ENCODE measurements around the gene SPAG17. TPM values are rescaled to one million over a fixed set of nuclear protein-coding genes. Genes with fewer than 3 reads are reported as not detected.

The SPAG17 gene
- total RNA-seq, 6 experiments from 2014 or later, result not detected

DNA sequence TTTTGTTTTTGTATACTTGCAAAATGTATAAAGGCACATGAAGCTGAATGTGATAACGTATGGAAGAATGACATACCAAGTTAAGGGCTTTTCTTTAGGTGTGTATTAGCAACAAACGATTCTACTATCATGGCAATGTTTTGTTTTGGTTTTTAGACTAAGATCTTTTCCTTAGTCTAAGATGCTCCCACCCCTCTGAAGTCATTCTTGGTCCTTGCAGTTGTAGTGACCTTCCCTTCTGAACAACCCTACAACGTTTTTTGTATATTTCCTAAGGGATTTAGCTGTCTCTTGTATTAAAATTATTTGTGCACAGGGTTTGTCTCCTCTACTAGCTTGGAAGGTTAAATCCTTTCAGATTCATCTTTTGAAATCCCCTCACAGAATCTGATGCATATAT is 61.0 kb downstream of the SPAG17 start:
- Mint-ChIP-seq H3K4me3 (no peak overlapping the region), H3K27ac (no peak overlapping the region)

DNA sequence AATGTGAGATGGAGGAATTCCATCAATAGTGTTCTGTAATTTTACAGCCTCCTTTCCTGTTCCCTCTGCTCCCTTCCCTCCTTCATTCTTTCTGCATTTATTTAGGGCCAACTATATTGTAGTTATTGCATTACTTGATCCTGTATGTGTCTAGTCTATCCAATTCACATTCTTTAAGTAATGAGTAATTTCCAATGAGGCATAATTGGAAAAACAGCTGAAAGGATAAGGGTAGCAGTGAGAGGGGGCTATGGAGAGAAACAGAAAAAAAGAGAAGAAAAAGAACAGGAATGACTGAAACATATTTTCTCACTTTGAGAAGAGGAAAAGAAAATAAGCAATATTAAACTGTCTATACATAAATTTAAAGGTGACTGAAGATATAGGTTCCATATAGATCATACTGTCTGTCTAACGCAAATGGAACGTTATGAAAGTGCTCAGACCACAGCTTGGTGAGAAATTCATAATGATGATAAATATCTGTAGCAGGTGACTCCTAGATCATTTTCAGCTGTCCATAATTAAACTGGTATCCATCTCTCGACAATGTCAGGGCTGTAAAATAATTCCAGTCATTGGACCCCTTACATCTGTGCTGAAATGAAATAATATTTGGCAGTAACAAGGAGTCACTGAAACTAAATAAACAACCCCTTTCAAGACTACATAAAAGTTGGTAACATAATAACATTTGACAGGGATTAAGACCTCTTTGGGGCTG is 61.8 kb downstream of the SPAG17 start:
- Mint-ChIP-seq H3K27ac (no peak overlapping the region), H3K9me3 (no peaks in the 10 kb centered on the region), H3K27me3 (ENCODE audit: insufficient read depth) (peaks cover 3% of the 10 kb centered on the region; the same call in 1 of the 2 replicates), H3K4me1 (ENCODE audit: low read depth) (peaks cover 21% of the 10 kb centered on the region), H3K4me3 (no peak overlapping the region), H3K36me3 (ENCODE audit: low read depth) (no peaks in the 10 kb centered on the region)
- DNase-seq, result no peak
- TF ChIP-seq, protein P1, sequence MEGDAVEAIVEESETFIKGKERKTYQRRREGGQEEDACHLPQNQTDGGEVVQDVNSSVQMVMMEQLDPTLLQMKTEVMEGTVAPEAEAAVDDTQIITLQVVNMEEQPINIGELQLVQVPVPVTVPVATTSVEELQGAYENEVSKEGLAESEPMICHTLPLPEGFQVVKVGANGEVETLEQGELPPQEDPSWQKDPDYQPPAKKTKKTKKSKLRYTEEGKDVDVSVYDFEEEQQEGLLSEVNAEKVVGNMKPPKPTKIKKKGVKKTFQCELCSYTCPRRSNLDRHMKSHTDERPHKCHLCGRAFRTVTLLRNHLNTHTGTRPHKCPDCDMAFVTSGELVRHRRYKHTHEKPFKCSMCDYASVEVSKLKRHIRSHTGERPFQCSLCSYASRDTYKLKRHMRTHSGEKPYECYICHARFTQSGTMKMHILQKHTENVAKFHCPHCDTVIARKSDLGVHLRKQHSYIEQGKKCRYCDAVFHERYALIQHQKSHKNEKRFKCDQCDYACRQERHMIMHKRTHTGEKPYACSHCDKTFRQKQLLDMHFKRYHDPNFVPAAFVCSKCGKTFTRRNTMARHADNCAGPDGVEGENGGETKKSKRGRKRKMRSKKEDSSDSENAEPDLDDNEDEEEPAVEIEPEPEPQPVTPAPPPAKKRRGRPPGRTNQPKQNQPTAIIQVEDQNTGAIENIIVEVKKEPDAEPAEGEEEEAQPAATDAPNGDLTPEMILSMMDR (IDR thresholded peaks at IDR 0.05), result no peak

More for the DNA sequence above, 61.0 kb downstream of the SPAG17 start:
- Mint-ChIP-seq H3K9me3 (no peaks in the 10 kb centered on the region), H3K27me3 (ENCODE audit: insufficient read depth) (no peaks in the 10 kb centered on the region; the same call in 1 of the 2 replicates), H3K4me1 (ENCODE audit: low read depth) (peaks cover 21% of the 10 kb centered on the region), H3K36me3 (ENCODE audit: low read depth) (no peaks in the 10 kb centered on the region)
- DNase-seq, result no peak
- TF ChIP-seq, protein P1 (IDR thresholded peaks at IDR 0.05), result no peak

DNA sequence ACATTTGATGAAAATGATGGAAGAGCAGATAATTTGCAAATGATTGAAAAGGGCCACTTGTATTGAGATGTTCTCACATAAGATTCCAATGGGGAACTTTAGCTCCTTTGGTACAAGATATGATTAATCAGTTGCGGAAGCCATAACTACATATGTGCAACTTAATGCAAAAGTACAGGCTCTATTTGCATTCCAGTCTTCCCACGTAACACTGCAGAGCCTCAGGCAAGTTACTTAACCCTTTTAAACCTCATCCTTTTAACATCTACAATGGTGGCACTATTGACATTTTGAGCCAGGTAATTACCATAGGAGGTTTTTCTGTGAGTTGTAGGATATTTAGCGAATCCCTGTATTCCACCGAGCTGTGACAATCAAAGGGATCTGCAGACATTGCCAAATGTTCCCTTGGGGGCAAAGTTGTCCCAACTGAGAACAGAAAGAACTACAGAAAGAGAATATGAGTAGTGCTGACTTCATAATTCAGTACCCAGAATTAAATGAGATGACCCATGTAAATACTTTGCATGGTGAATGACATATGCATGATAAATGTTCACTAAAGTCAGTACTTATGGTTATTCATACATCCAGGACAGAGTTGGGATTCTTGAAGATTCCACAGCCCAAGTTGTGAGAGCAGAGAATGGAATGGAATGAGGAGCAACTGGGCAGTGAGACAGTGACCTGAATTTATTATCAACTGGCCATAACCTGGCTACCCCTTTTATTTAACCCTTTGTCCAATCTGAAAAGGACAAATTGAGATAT is 62.6 kb downstream of the SPAG17 start:
- H3K36me3 Mint-ChIP-seq (ENCODE audit: low read depth), result no peaks in the 10 kb centered on the region
- H3K27ac Mint-ChIP-seq, result no peak overlapping the region
- DNase-seq, result peak; percentile 54

DNA sequence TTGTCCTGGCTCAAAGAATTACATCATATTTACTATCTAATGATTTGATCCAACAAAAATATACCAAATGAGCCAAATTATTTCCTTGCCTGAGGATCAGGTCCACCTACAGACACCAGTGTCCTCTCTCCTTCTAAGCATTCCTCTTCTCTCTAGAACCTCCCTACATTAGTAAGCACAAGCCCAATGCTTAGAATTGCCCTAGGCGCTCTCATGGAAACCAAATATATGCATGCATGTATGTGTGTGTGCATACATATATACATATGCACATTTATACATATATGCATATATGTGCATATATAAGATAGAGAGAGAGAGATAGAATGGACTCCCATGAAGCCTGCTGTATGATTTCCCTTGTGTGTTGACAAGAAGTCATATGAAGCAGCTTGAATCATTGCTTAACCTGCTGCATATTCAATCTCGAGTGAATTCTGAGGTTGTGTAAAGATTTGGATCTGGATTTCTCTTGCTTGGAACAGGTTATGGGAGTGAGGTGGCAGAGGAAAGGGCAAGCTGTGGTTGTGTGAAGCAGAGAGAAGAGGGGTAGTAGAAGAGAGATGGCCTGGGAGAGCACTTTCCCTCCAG is 66.1 kb downstream of the SPAG17 start:
- DNase-seq, result no peak
- Mint-ChIP-seq H3K9me3 (no peaks in the 10 kb centered on the region), H3K27ac (no peak overlapping the region), H3K4me1 (ENCODE audit: low read depth) (peaks cover 45% of the 10 kb centered on the region), H3K36me3 (ENCODE audit: low read depth) (no peaks in the 10 kb centered on the region), H3K4me3 (no peak overlapping the region), H3K27me3 (ENCODE audit: insufficient read depth) (peaks cover 5% of the 10 kb centered on the region)
- TF ChIP-seq, protein P1 (IDR thresholded peaks at IDR 0.05), result no peak

More for the DNA sequence above, 62.6 kb downstream of the SPAG17 start:
- peaks cover 21% of the 10 kb centered on the region for H3K4me1 Mint-ChIP-seq (ENCODE audit: low read depth)
- H3K4me3 Mint-ChIP-seq, result peak overlapping the region; percentile 29
- TF ChIP-seq, protein P1 (IDR thresholded peaks at IDR 0.05), result no peak
- H3K9me3 Mint-ChIP-seq, result no peaks in the 10 kb centered on the region
- H3K27me3 Mint-ChIP-seq (ENCODE audit: insufficient read depth), result peaks cover 3% of the 10 kb centered on the region; the same call in 1 of the 2 replicates

DNA sequence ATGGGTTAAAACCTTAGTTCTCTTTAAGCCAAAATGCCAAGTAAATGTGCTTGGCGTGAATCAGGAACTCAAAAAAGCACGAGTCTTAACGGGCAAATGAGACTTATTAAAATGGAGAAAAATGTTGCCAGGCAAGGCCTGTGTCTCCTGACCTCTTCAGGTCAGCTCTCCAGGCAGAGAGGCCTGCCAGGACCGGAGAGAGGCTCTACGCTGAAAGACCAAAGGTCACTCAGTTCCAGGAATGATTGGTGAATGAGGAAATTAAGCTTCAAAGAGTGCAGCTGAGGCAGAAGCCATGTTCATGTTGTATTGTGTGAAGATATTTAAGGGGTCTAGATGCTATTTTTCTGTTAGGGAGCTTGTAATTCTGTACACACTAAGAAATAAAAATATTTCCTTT is 66.6 kb downstream of the SPAG17 start:
- H3K4me1 Mint-ChIP-seq (ENCODE audit: low read depth), result peaks cover 47% of the 10 kb centered on the region
- H3K27me3 Mint-ChIP-seq (ENCODE audit: insufficient read depth), result peaks cover 5% of the 10 kb centered on the region
- H3K9me3 Mint-ChIP-seq, result no peaks in the 10 kb centered on the region
- DNase-seq, result no peak
- no peaks in the 10 kb centered on the region for H3K36me3 Mint-ChIP-seq (ENCODE audit: low read depth)
- H3K27ac Mint-ChIP-seq, result no peak overlapping the region
- H3K4me3 Mint-ChIP-seq, result no peak overlapping the region
- TF ChIP-seq, protein P1 (IDR thresholded peaks at IDR 0.05), result no peak
